Measurements from ENCODE around the gene GLCE.
"Not testable (repeated sequence)": the region's sequence is repeated elsewhere in the genome, so short reads cannot be mapped to it uniquely, and the experiment has no call there.

Gene GLCE

GRCh38 chr15:69302087-69302486 lies 141.7 kb downstream of the GLCE start:
- DNase-seq: not testable (repeated sequence)

GRCh38 chr15:69302929-69303328 lies 142.5 kb downstream of the GLCE start:
- no peak for DNase-seq

- DNase-seq: no peak
Observed at GRCh38 chr15:69303337-69304181, 143.1 kb downstream of the GLCE start.

- no peak for DNase-seq
Observed at GRCh38 chr15:69304182-69304545, 143.7 kb downstream of the GLCE start.

GRCh38 chr15:69305204-69305931 lies 144.9 kb downstream of the GLCE start:
- DNase-seq: peak; percentile 29

- no peak for DNase-seq
Observed at GRCh38 chr15:69305933-69306568, 145.6 kb downstream of the GLCE start.

GRCh38 chr15:69307939-69308338 lies 147.5 kb downstream of the GLCE start:
- no peak for DNase-seq

- DNase-seq: no peak
Observed at GRCh38 chr15:69308949-69309348, 148.5 kb downstream of the GLCE start.

- no peak for DNase-seq
Observed at GRCh38 chr15:69311319-69311721, 150.9 kb downstream of the GLCE start.

GRCh38 chr15:69313432-69314000 lies 153.1 kb downstream of the GLCE start:
- DNase-seq: no peak

- DNase-seq: no peak
Observed at GRCh38 chr15:69314131-69314530, 153.7 kb downstream of the GLCE start.

GRCh38 chr15:69314736-69315135 lies 154.3 kb downstream of the GLCE start:
- no peak for DNase-seq

- no peak for DNase-seq
Observed at GRCh38 chr15:69315402-69316110, 155.1 kb downstream of the GLCE start.

- no peak for DNase-seq
Observed at GRCh38 chr15:69316291-69316690, 155.9 kb downstream of the GLCE start.

GRCh38 chr15:69317392-69317841 lies 157.0 kb downstream of the GLCE start:
- DNase-seq: no peak

- no peak for DNase-seq
Observed at GRCh38 chr15:69318033-69318432, 157.6 kb downstream of the GLCE start.

- no peak for DNase-seq
Observed at GRCh38 chr15:69319384-69320375, 159.2 kb downstream of the GLCE start.

- no peak for DNase-seq
Observed at GRCh38 chr15:69320977-69321554, 160.6 kb downstream of the GLCE start.
